HepG2 (cell line): ENCODE data around the gene IL17C. TPM values are rescaled to one million over a fixed set of nuclear protein-coding genes. Genes with fewer than 3 reads are reported as not detected.

Source experiments
- ARNT ChIP-seq: fragments of 450-650 bp; IDR thresholded peaks from 2 replicates; pipeline ENCODE4 v1.6.1; 2017
- CBX2 ChIP-seq, 2 experiments: fragments of 200-600 bp in 1 of 2; sonication (generic); formaldehyde crosslinking in 1 of 2; IDR thresholded peaks; 2 replicates each; pipeline versions ENCODE4 v1.7.0 to v1.8.1; 2018 to 2022; ENCODE audit warnings: low read depth in 2 of 2, low read length in 1 of 2, mild to moderate bottlenecking in 1 of 2, missing genetic modification reagents in 1 of 2
- EHMT2 ChIP-seq: fragments of 200-600 bp; sonication (generic); IDR thresholded peaks from 2 replicates; pipeline ENCODE4 v1.7.0; 2017; ENCODE audit warnings: antibody characterized with exemption, low read depth, low read length, borderline replicate concordance
- KDM3A ChIP-seq: IDR thresholded peaks from 2 replicates; pipeline ENCODE4 v1.6.1; 2018; ENCODE audit warnings: low read depth, missing compliant biosample characterization
- MTA3 ChIP-seq: sonication (generic); formaldehyde crosslinking; IDR thresholded peaks from 2 replicates; pipeline ENCODE4 v1.4.0; 2020; ENCODE audit warnings: missing genetic modification reagents
- PHB2 ChIP-seq: fragments of 450-650 bp; IDR thresholded peaks from 2 replicates; pipeline ENCODE4 v1.6.1; 2018; ENCODE audit not compliant: partially characterized antibody
- PITX1 ChIP-seq: sonication (generic); formaldehyde crosslinking; IDR thresholded peaks from 2 replicates; pipeline ENCODE4 v1.5.1; 2020; ENCODE audit warnings: mild to moderate bottlenecking, missing genetic modification reagents
- RBM39 ChIP-seq: fragments of 200-400 bp; formaldehyde crosslinking; IDR thresholded peaks from one replicate; pipeline ENCODE4 v1.6.1; 2018; ENCODE audit warnings: antibody characterized with exemption, mild to moderate bottlenecking, low read depth, low read length; ENCODE audit not compliant: poor library complexity, severe bottlenecking
- SMAD3 ChIP-seq: sonication (generic); formaldehyde crosslinking; IDR thresholded peaks from 2 replicates; pipeline ENCODE4 v1.4.0; 2020; ENCODE audit warnings: missing genetic modification reagents
- ZNF296 ChIP-seq: sonication (generic); formaldehyde crosslinking; conservative IDR thresholded peaks from 2 replicates; pipeline ENCODE4 v1.5.0; 2020; ENCODE audit warnings: mild to moderate bottlenecking, missing genetic modification reagents
- ZNF737 ChIP-seq: sonication (generic); formaldehyde crosslinking; IDR thresholded peaks from 2 replicates; pipeline ENCODE4 v1.5.0; 2020; ENCODE audit warnings: missing genetic modification reagents, mild to moderate bottlenecking, borderline replicate concordance
- ZNF792 ChIP-seq: IDR thresholded peaks from 2 replicates; pipeline ENCODE4 v1.6.1; 2016
- ZNF883 ChIP-seq: sonication (generic); formaldehyde crosslinking; IDR thresholded peaks from 2 replicates; pipeline ENCODE4 v1.5.1; 2020; ENCODE audit warnings: mild to moderate bottlenecking, missing genetic modification reagents; ENCODE audit errors: not compliant biosample characterization
- polyA plus RNA-seq, 8 experiments: library from polyadenylated mRNA; depleted of rRNA in 3 of 8; stranded (reverse) in 7 of 8; unstranded in 1 of 8; fragments of >200 nt; fragmentation: Illumina TruSeq in 4 of 8; extraction: Trizol in 4 of 8; gene quantifications; 2 replicates each; pipeline versions ENCODE4 v1.2.1 to v1.2.3, GENCODE V29; 2011 to 2016; ENCODE audit warnings: low read depth in 4 of 8, missing spikeins in 1 of 8, mixed read lengths in 1 of 8; ENCODE audit not compliant: insufficient read depth in 1 of 8
- total RNA-seq, 5 experiments: library from RNA; depleted of rRNA; stranded (reverse); fragments of >200 nt; fragmentation: Illumina TruSeq; extraction: Trizol; gene quantifications; 2 replicates each; pipeline ENCODE4 v1.2.3, GENCODE V29; 2016; ENCODE audit warnings: low read depth in 1 of 5
- TF ChIP-seq, protein P1 (sequence below): sonication (generic); formaldehyde crosslinking; IDR thresholded peaks from 2 replicates; pipeline ENCODE4 v1.4.0; 2020; ENCODE audit warnings: missing genetic modification reagents, borderline replicate concordance
- TF ChIP-seq, protein P2 (sequence below): sonication (generic); formaldehyde crosslinking; IDR thresholded peaks from 2 replicates; pipeline ENCODE4 v1.5.1; 2020; ENCODE audit warnings: mild to moderate bottlenecking, missing genetic modification reagents, borderline replicate concordance
- TF ChIP-seq, protein P3 (sequence below): sonication (generic); formaldehyde crosslinking; IDR thresholded peaks from 2 replicates; pipeline ENCODE4 v1.4.0; 2020; ENCODE audit warnings: mild to moderate bottlenecking, missing genetic modification reagents
- TF ChIP-seq, protein P4 (sequence below): sonication (generic); formaldehyde crosslinking; IDR thresholded peaks from 2 replicates; pipeline ENCODE4 v1.4.0; 2020; ENCODE audit warnings: mild to moderate bottlenecking, missing genetic modification reagents

The IL17C gene
- total and polyA plus RNA-seq, 2 of the 13 experiments (the other 11 are each of a cell fraction or from before 2014, with no cell fraction given), result not detected

DNA sequence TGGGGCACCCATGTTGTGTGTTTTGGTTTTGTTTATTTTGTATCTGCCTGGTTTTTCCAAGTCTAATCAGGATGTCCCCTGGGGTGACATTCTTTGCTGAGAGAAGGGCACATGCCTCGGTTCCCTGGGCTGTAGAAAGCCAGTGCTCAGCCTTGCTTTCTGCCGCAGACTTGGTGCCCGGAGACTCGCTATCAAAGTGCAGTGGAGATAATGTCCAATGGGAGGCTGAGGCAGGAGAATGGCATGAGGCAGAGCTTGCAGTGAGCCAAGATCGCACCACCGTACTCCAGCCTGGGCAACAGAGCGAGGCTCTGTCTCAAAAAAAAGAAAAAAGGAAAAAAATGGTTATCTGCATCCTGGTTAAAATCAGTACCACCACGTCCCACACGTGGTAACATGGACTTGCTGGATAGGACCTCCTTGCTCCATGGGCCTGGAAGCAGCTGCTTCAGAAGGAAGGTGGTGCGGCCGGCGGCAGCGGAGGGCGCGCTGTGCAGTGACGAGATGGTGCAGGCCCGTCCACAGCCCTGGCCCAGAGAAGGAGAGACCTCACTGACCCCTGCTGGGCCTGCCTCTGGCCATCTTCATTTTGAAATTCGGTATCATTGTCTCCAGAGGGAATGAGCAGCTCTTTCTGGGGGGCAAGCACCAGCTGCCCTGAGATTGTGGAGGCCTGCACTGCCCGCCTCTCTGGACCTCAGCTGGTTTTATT lies 19.3 kb upstream of the IL17C start (continued):
- TF ChIP-seq, protein P1, sequence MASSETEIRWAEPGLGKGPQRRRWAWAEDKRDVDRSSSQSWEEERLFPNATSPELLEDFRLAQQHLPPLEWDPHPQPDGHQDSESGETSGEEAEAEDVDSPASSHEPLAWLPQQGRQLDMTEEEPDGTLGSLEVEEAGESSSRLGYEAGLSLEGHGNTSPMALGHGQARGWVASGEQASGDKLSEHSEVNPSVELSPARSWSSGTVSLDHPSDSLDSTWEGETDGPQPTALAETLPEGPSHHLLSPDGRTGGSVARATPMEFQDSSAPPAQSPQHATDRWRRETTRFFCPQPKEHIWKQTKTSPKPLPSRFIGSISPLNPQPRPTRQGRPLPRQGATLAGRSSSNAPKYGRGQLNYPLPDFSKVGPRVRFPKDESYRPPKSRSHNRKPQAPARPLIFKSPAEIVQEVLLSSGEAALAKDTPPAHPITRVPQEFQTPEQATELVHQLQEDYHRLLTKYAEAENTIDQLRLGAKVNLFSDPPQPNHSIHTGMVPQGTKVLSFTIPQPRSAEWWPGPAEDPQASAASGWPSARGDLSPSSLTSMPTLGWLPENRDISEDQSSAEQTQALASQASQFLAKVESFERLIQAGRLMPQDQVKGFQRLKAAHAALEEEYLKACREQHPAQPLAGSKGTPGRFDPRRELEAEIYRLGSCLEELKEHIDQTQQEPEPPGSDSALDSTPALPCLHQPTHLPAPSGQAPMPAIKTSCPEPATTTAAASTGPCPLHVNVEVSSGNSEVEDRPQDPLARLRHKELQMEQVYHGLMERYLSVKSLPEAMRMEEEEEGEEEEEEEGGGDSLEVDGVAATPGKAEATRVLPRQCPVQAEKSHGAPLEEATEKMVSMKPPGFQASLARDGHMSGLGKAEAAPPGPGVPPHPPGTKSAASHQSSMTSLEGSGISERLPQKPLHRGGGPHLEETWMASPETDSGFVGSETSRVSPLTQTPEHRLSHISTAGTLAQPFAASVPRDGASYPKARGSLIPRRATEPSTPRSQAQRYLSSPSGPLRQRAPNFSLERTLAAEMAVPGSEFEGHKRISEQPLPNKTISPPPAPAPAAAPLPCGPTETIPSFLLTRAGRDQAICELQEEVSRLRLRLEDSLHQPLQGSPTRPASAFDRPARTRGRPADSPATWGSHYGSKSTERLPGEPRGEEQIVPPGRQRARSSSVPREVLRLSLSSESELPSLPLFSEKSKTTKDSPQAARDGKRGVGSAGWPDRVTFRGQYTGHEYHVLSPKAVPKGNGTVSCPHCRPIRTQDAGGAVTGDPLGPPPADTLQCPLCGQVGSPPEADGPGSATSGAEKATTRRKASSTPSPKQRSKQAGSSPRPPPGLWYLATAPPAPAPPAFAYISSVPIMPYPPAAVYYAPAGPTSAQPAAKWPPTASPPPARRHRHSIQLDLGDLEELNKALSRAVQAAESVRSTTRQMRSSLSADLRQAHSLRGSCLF (CRISPR knock-in tag), result no peak
- TF ChIP-seq PITX1 (CRISPR knock-in tag) (no peak), PHB2 (no peak), ARNT (no peak), ZNF883 (CRISPR knock-in tag) (peak; percentile 42), EHMT2 (no peak), MTA3 (CRISPR knock-in tag) (no peak), CBX2 (IDR thresholded peaks at IDR 0.05; ENCODE audit: low read depth, low read length) (no peak), CBX2 (CRISPR knock-in tag; IDR thresholded peaks at IDR 0.05; ENCODE audit: low read depth) (no peak), KDM3A (CRISPR knock-in tag) (no peak), ZNF792 (no peak), SMAD3 (CRISPR knock-in tag) (no peak), ZNF737 (CRISPR knock-in tag) (0 out of 2 replicates have a peak, but pooled peaks have one; percentile 40), ZNF296 (CRISPR knock-in tag) (0 out of 2 replicates have a peak, but pooled peaks have one; percentile 53), RBM39 (no peak)
- TF ChIP-seq, protein P2, sequence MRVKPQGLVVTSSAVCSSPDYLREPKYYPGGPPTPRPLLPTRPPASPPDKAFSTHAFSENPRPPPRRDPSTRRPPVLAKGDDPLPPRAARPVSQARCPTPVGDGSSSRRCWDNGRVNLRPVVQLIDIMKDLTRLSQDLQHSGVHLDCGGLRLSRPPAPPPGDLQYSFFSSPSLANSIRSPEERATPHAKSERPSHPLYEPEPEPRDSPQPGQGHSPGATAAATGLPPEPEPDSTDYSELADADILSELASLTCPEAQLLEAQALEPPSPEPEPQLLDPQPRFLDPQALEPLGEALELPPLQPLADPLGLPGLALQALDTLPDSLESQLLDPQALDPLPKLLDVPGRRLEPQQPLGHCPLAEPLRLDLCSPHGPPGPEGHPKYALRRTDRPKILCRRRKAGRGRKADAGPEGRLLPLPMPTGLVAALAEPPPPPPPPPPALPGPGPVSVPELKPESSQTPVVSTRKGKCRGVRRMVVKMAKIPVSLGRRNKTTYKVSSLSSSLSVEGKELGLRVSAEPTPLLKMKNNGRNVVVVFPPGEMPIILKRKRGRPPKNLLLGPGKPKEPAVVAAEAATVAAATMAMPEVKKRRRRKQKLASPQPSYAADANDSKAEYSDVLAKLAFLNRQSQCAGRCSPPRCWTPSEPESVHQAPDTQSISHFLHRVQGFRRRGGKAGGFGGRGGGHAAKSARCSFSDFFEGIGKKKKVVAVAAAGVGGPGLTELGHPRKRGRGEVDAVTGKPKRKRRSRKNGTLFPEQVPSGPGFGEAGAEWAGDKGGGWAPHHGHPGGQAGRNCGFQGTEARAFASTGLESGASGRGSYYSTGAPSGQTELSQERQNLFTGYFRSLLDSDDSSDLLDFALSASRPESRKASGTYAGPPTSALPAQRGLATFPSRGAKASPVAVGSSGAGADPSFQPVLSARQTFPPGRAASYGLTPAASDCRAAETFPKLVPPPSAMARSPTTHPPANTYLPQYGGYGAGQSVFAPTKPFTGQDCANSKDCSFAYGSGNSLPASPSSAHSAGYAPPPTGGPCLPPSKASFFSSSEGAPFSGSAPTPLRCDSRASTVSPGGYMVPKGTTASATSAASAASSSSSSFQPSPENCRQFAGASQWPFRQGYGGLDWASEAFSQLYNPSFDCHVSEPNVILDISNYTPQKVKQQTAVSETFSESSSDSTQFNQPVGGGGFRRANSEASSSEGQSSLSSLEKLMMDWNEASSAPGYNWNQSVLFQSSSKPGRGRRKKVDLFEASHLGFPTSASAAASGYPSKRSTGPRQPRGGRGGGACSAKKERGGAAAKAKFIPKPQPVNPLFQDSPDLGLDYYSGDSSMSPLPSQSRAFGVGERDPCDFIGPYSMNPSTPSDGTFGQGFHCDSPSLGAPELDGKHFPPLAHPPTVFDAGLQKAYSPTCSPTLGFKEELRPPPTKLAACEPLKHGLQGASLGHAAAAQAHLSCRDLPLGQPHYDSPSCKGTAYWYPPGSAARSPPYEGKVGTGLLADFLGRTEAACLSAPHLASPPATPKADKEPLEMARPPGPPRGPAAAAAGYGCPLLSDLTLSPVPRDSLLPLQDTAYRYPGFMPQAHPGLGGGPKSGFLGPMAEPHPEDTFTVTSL (CRISPR knock-in tag), result no peak
- TF ChIP-seq, protein P3, sequence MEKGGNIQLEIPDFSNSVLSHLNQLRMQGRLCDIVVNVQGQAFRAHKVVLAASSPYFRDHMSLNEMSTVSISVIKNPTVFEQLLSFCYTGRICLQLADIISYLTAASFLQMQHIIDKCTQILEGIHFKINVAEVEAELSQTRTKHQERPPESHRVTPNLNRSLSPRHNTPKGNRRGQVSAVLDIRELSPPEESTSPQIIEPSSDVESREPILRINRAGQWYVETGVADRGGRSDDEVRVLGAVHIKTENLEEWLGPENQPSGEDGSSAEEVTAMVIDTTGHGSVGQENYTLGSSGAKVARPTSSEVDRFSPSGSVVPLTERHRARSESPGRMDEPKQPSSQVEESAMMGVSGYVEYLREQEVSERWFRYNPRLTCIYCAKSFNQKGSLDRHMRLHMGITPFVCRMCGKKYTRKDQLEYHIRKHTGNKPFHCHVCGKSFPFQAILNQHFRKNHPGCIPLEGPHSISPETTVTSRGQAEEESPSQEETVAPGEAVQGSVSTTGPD (CRISPR knock-in tag), result no peak
- TF ChIP-seq, protein P4, sequence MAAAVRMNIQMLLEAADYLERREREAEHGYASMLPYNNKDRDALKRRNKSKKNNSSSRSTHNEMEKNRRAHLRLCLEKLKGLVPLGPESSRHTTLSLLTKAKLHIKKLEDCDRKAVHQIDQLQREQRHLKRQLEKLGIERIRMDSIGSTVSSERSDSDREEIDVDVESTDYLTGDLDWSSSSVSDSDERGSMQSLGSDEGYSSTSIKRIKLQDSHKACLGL (CRISPR knock-in tag), result 0 out of 2 replicates have a peak, but pooled peaks have one; percentile 4
